B cell (primary cell): ENCODE data around the gene WFIKKN2. TPM values are rescaled to one million over a fixed set of nuclear protein-coding genes. Genes with fewer than 3 reads are reported as not detected.

Experiments
- ATAC-seq: fragments of 200-7000 bp; cut with Tn5 transposase; one replicate; pipeline ENCODE4 v1.10.0; 2021; ENCODE audit warnings: low read depth, mild to moderate bottlenecking, moderate number of reproducible peaks, moderate library complexity
- CTCF ChIA-PET: fragments of 350-600 bp; sonication (Branson Sonifier 250); formaldehyde crosslinking; loops from one replicate; lab custom pipeline; 2021; ENCODE audit warnings: antibody characterized with exemption, inconsistent platforms; lab: Charles Lee
- POLR2A ChIA-PET: fragments of 350-600 bp; sonication (Branson Sonifier 250); formaldehyde crosslinking; loops from one replicate; lab custom pipeline; 2021; ENCODE audit warnings: antibody characterized with exemption; lab: Charles Lee
- DNase-seq: peaks from one replicate; pipeline ENCODE4 v3.0.0; 2013
- H2AFZ ChIP-seq: 2 replicates; pipeline ENCODE4 v1.6.1; 2012; ENCODE audit warnings: mild to moderate bottlenecking, low read depth, low read length; ENCODE audit not compliant: insufficient read depth, poor library complexity, severe bottlenecking
- H3K27ac ChIP-seq, 2 donors: 1 replicate in 1 of 2; 2 replicates in 1 of 2; pipeline ENCODE4 v1.5.1; 2012 to 2013; ENCODE audit warnings: low read length in 2 of 2, mild to moderate bottlenecking in 2 of 2, moderate library complexity in 1 of 2
- H3K27me3 ChIP-seq, 4 experiments: fragments of 200-600 bp in 1 of 4; sonication (generic) in 1 of 4; replicated peaks in 1 of 4; 1 replicate in 2 of 4; 2 replicates in 2 of 4; pipeline versions ENCODE4 v1.6.1 to v1.7.0; 2013 to 2016; ENCODE audit warnings: low read length in 3 of 4, mild to moderate bottlenecking in 2 of 4, mixed read lengths in 1 of 4, moderate library complexity in 1 of 4; ENCODE audit not compliant: insufficient read depth in 4 of 4, control insufficient read depth in 3 of 4; ENCODE audit errors: control extremely low read depth in 1 of 4
- H3K36me3 ChIP-seq, 2 experiments: replicated peaks in 1 of 2; 1 replicate in 1 of 2; 2 replicates in 1 of 2; pipeline versions ENCODE4 v1.6.1 to v1.7.1; 2013; ENCODE audit warnings: low read length in 1 of 2; ENCODE audit not compliant: insufficient read depth in 2 of 2, control insufficient read depth in 1 of 2; ENCODE audit errors: control extremely low read depth in 1 of 2, extremely low read depth in 1 of 2
- H3K4me1 ChIP-seq, 2 donors: fragments of 200-600 bp in 1 of 2; sonication (generic) in 1 of 2; 1 replicate in 1 of 2; 2 replicates in 1 of 2; pipeline versions ENCODE4 v1.5.1 to v1.6.1; 2013 to 2017; ENCODE audit warnings: low read length in 2 of 2; ENCODE audit not compliant: control insufficient read depth in 2 of 2, insufficient read depth in 2 of 2
- H3K4me2 ChIP-seq: replicated peaks from 2 replicates; pipeline ENCODE3; 2012; ENCODE audit warnings: mild to moderate bottlenecking, low read depth, low read length; ENCODE audit not compliant: poor library complexity, severe bottlenecking
- H3K4me3 ChIP-seq, 5 experiments: fragments of 200-600 bp in 1 of 5; sonication (generic) in 1 of 5; 1 replicate in 3 of 5; 2 replicates in 2 of 5; pipeline versions ENCODE4 v1.5.1 to v1.7.0; 2011 to 2016; ENCODE audit warnings: low read length in 4 of 5, mild to moderate bottlenecking in 4 of 5, low read depth in 2 of 5, control low read depth in 1 of 5, moderate library complexity in 1 of 5; ENCODE audit not compliant: insufficient read depth in 1 of 5; ENCODE audit errors: control extremely low read depth in 1 of 5, extremely low read depth in 1 of 5
- H3K79me2 ChIP-seq: fragments of 200-600 bp; sonication (generic); one replicate; pipeline ENCODE4 v1.6.0; 2016; ENCODE audit warnings: low read length; ENCODE audit not compliant: control insufficient read depth, insufficient read depth
- H3K9ac ChIP-seq: fragments of 200-600 bp; sonication (generic); 2 replicates; pipeline ENCODE4 v1.6.1; 2017; ENCODE audit warnings: mild to moderate bottlenecking, low read length, moderate library complexity
- H3K9me3 ChIP-seq, 3 donors: one replicate each; pipeline versions ENCODE4 v1.6.1 to v1.7.1; 2013; ENCODE audit warnings: low read length in 2 of 3; ENCODE audit not compliant: control insufficient read depth in 2 of 3, insufficient read depth in 1 of 3; ENCODE audit errors: control extremely low read depth in 1 of 3
- H4K20me1 ChIP-seq: 2 replicates; pipeline ENCODE4 v1.6.0; 2012; ENCODE audit warnings: mild to moderate bottlenecking, low read length; ENCODE audit not compliant: insufficient read depth, control insufficient read depth, poor library complexity, severe bottlenecking
- H3K27ac Mint-ChIP-seq: one replicate; pipeline ENCODE4 v1.8.0; 2021; ENCODE audit warnings: mixed read lengths
- H3K27me3 Mint-ChIP-seq: one replicate; pipeline ENCODE4 v1.8.0; 2021; ENCODE audit warnings: mixed read lengths
- H3K4me1 Mint-ChIP-seq: one replicate; pipeline ENCODE4 v1.8.0; 2021; ENCODE audit warnings: mixed read lengths
- H3K4me3 Mint-ChIP-seq: one replicate; pipeline ENCODE4 v1.8.0; 2021; ENCODE audit warnings: mixed read lengths
- H3K9me3 Mint-ChIP-seq: one replicate; pipeline ENCODE4 v1.8.0; 2022; ENCODE audit warnings: mixed read lengths; ENCODE audit not compliant: insufficient read depth
- CTCF ChIP-seq: fragments of 200-600 bp; IDR thresholded peaks from one replicate; pipeline ENCODE4 v1.8.0; 2022; ENCODE audit warnings: antibody characterized with exemption, mild to moderate bottlenecking
- EZH2 ChIP-seq: IDR thresholded peaks from 2 replicates; pipeline ENCODE4 v1.6.1; 2012; ENCODE audit warnings: borderline replicate concordance, low read depth, mild to moderate bottlenecking, moderate library complexity, low read length; ENCODE audit not compliant: insufficient read depth, poor library complexity, severe bottlenecking
- WGBS: methylation state at CpG from one replicate; pipeline ENCODE4 v1.1.5; 2013; ENCODE audit warnings: missing lambda C conversion rate; ENCODE audit not compliant: insufficient coverage; 5-methylcytosine and 5-hydroxymethylcytosine counted together
- intact Hi-C: fragments of 100-400 bp; cut with micrococcal nuclease; formaldehyde crosslinking; loops from one replicate; pipeline ENCODE4 v1.10.0; 2022
- polyA plus RNA-seq: library from polyadenylated mRNA; depleted of rRNA; stranded (reverse); fragments of >200 nt; gene quantifications from 2 replicates; pipeline ENCODE4 v1.2.3, GENCODE V29; 2012
- total RNA-seq, 2 donors: library from RNA; stranded (reverse); fragments of 120-200 nt in 1 of 2; gene quantifications; 1 replicate in 1 of 2; 2 replicates in 1 of 2; pipeline versions ENCODE4 v1.2.3 to v1.2.4, GENCODE V29; 2013 to 2022

The WFIKKN2 gene
- total and polyA plus RNA-seq, 2 donors (not counting 1 experiment from before 2014, with no cell fraction given) = not detected

GRCh38 chr17:50816771-50817751 is 18.3 kb upstream of the WFIKKN2 start:
- POLR2A ChIA-PET = no interaction called here
- Histone ChIP-seq H3K4me2 (peak overlapping the region; percentile 43), H3K79me2 (no peaks in the 10 kb centered on the region), H3K9me3 (no peaks in the 10 kb centered on the region), H4K20me1 (no peaks in the 10 kb centered on the region), H3K36me3 (no peaks in the 10 kb centered on the region), H3K27me3 (peaks cover 0 to 7% (median 2%) of the 10 kb centered on the region in 4 experiments), H2AFZ (peak overlapping the region; percentile 62), H3K4me3 (no peak overlapping the region), H3K4me1 (peaks cover 0 to 7% of the 10 kb centered on the region in 2 donors), H3K27ac (no peak overlapping the region), H3K9ac (no peak overlapping the region)
- WGBS = 32% methylated on average over 25 of the region's 27 CpGs
- TF ChIP-seq CTCF (peak; percentile 85), EZH2 (no peak)
- H3K27me3 Mint-ChIP-seq = peaks cover 34% of the 10 kb centered on the region
- H3K27ac Mint-ChIP-seq = no peak overlapping the region
- peaks cover 5% of the 10 kb centered on the region for H3K4me1 Mint-ChIP-seq
- H3K9me3 Mint-ChIP-seq = peaks cover 2% of the 10 kb centered on the region
- peak; percentile 51 for ATAC-seq
- DNase-seq = peak; percentile 66
- no peak overlapping the region for H3K4me3 Mint-ChIP-seq
- intact Hi-C loops = loop anchor here (1.0 kb wide), 1 partner anchor 133 kb away; no protein-coding TSS in a partner anchor
- CTCF ChIA-PET = interaction anchor here (0.8 to 2.3 kb wide), 4 partner anchors 31 to 140 kb away, joined by 3 to 12 read pairs (median 5); no protein-coding TSS in a partner anchor
